Hematopoietic multipotent progenitor cell treated with erythropoietin and hydrocortisone succinate and interleukin-3 and kit ligand, for 8 days (in vitro differentiated cells): ENCODE data around the gene DEPP1.

Experiments
- DNase-seq: peaks from one replicate; pipeline ENCODE4 v3.0.0-alpha.2; 2015

The DEPP1 gene

GRCh38 chr10:44965651-44966097 lies 12.9 kb downstream of the DEPP1 start:
- DNase-seq = no peak

DNA sequence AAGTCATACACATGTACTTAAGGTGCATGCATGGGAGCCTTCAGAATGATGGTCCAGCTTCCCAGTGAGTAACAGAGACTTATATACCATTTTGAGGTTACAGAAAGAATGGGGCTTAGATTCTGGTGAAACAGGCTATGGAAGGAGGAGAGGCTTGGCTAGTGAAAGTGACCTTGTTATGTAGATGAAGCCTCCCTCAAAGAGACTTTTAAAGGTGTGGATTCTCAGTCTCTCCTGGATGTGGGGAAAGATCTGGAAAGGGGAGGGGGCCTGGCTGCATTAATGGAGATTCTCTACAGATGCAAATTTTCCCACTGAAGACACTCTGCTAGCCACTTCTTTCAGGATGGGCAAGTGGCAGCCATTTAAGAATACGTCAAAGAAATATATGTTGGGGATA lies 13.5 kb downstream of the DEPP1 start:
- no peak for DNase-seq

DNA sequence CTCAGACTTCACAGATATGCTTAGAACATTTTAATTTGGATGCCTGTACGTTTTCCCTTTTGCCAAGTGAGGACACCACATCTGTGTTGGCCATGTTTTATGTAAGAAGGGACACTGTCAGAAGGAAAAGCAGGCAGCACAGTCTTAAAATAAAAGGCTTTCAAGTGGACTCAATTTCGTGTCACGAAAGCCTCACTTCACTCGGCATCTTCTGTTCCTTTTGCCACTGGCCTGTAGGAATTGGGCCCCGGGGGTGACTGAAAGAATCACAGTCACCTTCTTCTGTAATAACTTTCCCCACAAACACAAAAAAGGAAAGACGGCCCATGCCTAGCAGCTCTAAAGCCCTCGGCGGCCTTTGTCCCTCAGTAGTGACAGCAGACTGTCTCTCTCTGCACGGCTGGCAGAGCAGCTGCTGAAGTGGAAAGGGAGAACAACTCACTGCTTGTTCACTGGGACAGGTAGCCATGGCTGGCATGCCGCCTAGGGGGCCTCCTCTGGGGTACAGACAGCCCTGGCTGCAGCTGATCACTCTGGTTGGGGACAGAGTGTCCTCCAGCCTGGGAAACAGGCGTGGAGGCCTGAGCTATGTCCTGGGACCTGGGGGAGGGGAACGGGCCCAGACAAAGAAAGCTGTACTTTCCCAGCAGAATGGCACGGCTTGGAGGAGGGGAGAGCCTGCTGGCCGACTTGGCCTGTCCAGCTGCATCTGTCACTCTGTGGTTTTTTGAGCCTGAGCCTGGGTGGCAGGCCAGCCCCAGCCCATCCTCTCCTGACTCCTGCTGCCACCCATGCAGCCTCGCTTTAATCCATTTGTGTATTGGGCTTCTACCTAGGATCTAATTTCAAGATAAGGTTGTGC lies 14.6 kb downstream of the DEPP1 start:
- DNase-seq = no peak

- no peak for DNase-seq
These were observed 15.5 kb downstream of the DEPP1 start for GRCh38 chr10:44962870-44963738.

DNA sequence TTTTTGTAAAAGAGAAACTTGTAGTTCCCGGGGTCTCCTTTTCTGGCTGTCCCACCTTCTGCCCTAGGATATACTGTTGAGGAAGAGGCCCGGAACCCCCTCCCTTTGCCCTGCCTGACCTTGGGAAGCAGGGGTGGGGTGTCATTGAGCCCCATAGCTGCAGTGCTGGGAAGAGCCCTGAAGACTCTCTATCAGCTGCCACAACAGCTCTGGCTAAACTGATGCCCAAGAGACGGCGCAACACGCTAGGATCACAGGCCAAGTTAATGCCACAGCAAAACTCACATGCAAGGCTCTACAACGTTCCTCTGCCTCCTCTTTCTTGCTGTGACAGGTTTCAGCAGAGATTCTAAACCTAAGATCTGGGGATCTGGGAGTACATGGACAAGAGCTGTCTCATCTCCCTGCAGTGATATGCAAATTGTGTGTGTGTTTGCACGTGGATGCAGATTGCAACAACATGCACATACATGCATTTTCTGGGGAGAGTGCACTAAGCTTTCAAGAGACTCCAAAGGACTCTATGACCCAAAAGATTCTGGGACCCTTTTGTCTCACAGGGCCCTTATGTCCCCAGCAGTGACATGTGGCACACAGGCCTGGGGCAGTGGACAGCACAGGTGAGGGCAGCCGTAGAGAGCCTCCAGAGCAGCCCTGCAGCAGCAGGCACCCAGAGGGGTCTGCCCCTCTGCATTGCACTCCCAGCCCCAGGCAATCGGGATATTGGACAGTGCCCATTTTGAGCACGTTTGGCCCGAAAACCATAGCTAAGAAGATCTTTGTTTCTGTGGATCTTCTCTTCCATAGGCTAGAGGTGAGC lies 16.5 kb downstream of the DEPP1 start:
- DNase-seq = no peak

DNA sequence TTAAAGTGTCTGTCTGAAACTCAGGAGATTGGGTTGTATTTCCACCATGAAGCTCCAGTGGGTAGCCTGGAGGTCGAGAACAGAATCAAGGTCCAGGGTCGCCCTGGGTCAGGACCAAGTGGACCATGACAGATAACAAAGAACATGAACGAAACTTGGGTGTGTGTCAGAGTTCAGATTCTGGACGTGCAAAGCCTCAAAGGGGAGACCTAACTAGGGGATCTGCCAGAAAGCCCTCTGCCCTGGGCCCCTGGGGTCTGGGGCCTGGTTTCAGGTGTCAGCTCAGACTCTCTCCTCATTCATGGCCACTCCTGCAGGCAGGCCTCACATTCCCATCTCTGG lies 17.4 kb downstream of the DEPP1 start:
- no peak for DNase-seq

- DNase-seq = no peak
These were observed 18.0 kb downstream of the DEPP1 start for GRCh38 chr10:44960482-44961229.

DNA sequence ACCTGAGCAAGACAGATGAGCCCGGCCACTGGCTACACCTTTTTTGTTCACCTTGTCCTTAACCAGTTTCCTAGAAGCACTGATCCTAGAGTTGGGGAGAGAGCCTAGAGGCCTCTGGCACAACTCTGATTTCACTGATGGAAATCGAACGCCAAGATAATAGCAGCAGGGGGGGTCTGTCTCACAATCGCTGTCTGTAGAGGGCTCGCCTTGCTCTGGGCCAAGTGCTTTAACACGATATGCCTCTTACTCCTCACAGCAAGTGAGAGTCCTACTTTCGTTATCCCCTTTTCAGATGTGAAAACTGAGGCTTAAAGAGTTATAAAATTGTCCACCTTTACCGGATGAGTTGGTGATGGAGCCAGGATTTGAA lies 18.5 kb downstream of the DEPP1 start:
- DNase-seq = no peak

DNA sequence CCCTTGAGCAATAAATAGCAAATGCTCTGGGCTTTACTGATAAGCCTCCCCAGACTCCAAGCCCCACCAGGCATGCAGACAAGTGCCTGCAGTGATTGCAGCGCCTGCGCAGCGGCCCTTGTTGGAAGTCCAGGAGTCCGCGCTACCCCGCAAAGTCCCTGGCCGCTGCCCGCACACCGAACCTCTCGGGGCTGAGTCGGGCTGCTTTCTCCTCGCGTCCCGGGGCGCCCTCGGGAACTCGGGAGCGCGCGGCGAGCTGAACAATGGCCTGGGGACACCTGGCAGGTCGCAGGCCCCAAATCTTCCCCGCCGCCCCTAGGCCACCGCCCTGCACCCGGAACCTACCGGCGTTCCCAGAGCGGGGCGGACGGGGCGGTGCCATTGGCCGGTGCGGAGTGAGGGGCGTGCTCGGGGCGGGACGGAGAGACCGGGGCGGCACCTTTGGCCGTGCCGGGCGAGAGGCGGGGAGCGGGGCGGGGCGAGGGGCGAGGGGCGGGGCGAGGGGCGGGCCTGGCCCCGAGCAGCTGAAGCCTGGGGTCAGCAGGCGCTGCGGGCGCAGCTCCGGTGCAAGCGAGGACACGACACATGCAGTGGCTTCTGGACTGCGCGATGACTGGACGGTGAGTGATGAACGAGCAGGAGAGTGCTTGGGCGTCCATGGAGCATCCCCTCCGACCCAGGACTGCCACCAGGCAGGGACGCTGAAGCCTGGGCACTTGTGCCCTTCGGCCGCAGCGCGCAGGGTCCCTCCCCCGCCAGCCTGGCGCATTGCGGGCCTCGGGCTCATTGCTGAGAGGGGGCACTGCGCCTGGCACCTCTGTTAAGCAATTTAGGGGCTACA lies 19.1 kb downstream of the DEPP1 start, which contains the start of gene RASSF4:
Gene RASSF4, plus strand, starts transcription at position 556 of the 841 bp plus-strand sequence. CDS start 10,401 bp downstream, outside the sequence.
- peak; percentile 90 for DNase-seq

DNA sequence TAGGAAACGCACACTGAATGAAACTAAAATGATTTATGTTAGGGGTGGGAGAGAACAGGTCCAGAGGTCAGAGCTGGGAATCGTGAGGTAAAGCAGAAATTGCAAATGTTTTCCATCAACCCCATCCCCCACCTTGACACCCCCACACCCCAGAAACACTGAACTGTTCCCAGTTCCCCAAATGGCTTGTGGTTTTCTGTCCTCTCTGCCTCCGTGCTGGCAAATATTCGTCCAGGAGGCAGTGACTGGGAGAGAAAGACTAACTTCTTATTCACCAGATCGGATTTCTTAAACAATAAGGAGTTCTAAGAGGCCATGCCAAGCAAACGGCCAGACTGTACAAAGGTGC lies 19.7 kb downstream of the DEPP1 start:
- DNase-seq = no peak

DNA sequence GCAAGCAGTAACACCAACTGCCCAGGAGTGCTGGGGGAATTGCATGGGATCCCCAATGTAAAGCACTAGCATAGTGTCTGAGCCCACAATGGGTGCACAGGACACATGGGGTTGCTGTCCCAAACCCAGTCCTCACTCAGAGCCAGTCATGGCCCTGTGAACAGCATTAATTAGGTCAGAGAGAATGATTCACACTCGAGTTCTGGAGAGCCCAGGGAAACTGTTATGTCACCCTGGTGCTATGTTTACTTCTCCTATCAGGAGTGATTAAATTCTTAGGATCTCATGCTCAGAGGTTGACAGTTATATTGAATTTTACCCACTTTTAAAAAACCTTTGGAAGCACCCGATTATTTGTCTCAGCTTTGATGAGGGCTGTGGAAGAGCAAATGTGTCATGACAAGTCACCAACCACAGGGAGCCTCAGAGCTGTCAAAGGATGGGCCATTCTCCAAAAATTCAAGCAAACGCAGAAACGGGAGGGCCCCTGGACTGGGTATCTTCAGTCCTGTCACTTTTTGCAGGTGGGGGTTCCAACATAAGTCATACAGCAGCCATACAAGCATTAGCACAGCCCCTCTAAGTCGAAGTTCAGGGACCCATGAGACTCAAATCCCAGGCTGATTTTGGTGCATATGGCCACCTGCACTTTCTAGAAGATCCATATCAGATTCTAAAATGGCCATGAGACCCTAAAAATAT lies 20.3 kb downstream of the DEPP1 start:
- DNase-seq = no peak

DNA sequence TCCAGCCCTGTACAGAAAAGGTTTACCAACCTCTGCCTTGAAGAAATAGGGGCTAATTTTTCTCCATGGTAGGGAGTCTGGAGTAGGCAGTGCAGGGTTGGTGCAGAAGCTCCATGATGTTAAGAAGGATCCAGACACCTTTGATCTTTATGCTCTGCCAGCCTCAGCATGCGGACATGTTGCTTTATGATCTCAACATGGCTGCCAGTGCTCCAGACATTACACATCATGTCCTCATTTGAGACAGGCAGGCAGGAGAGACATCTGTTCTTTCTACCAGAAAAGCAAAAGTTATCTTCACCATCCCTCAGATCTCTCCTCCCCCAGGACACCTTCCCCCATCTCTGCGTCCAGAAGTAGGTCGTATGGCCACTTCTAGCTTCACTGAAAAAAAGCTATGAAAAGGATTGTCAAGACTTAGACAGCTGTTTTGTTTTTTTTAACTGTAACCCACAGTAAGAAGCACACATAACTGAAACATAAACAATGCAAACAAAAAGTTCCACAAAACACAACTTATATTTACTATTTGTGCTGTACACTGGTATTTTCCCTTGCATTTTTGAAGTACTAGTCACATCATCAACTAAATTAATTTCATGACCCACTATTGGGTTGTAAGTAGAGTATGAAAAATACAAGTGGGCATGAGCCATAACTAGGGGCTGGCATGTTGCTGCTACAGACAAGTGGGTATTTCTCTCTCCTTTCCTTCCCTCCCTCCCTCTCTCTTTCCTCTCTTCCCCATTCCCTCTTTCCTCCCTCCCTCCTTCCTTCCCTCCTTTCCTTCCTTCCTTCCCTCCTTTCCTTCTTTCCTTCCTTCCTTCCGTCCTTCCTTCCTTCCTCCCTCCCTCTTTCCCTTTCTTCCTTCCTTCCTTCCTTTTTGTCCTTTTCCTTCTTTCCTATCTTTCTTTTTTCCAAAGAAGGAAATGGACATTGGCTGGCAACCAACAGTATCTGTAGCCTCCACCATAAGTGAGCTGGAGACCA lies 21.6 kb downstream of the DEPP1 start:
- DNase-seq = no peak

GRCh38 chr10:44956226-44956625 lies 22.4 kb downstream of the DEPP1 start:
- no peak for DNase-seq

DNA sequence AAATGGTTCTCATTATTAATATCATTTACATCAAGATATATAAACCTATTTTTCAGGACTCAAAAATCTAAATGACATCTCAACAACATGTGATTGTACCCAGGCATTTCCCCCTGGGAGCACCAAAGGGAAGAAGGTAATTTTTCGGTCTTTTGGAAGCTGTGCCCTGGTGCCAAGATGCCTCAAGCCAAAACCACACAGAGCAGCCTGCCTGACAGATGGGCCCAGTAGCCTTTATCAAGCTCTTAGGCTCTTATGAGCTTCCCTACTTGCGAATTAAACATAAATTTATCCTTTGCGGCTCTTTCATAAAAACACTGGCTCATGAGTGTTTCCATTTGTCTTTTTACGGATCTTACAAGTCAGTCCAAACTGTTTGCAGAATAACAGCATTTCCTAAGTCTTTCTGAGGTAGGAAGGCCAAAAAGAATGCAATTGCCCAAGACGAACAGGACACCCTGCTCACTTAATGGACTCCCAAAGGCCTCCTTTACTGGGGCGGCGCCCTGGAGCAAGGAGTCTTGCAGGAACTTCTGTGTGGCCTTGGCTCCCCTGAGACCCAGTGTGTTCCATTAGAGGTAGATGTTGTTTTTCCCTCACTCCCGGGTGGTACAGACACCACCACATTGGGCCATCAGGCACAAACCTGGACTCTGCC lies 23.1 kb downstream of the DEPP1 start:
- no peak for DNase-seq

- no peak for DNase-seq
These were observed 23.6 kb downstream of the DEPP1 start for GRCh38 chr10:44954962-44955361.

DNA sequence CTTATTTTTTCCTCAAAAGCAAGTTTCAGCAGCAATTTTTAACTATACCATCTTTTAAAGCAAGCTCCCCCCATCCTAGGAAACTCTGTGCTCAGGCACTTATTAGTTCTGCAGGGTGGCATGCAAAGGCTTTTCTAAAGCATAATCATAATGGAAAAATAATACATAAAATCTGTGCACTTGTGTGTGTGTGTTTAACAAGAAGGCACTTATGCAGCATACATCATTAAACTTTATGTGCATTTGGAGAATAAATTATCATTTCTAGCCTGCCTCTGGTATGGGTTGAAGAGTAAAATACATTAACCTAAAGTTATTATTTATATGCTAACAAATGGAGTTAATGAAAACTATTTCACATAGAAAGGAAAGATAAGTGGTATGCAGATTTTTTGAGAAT lies 24.6 kb downstream of the DEPP1 start:
- no peak for DNase-seq

- no peak for DNase-seq
These were observed 25.8 kb downstream of the DEPP1 start for GRCh38 chr10:44952779-44953231.

DNA sequence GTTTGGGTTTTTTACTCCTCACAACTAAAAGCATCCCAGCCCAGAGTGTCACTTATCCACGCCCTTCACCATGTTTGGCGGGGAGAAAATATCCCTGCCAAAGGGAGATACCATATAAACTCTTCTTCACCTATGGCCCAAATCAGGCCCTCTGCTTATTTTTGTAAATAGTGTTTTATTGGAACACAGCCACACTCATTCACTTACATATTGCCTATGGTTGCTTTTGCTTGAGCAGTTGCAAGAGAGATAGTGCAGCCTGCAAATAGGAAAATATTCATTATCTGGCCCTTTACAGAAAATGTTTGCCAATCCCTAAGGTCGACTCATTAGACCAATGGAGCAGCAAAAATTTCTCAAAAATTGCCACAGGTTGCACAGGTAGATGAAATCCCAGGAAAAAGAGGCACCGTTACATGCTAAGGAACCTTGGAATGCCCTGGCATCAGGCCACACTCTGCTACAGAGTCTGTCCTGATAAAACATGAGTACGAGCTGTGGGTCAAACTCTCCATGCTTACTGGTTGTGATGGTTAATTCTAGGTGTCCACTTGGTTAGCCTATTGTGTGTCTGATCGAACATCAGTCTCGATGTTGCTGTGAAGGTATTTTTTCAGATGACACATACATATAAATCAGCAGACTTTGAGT lies 26.9 kb downstream of the DEPP1 start:
- no peak for DNase-seq
